SK-N-MC (cell line): ENCODE results near the gene DRD2.

ENCODE experiments used
- EZH2 ChIP-seq: fragments of 200-600 bp; sonication (generic); IDR thresholded peaks from one replicate; pipeline ENCODE4 v1.6.1; 2017; ENCODE audit warnings: antibody characterized with exemption
- POLR2AphosphoS5 ChIP-seq: IDR thresholded peaks from 2 replicates; pipeline ENCODE4 v1.6.1; 2012; ENCODE audit warnings: mild to moderate bottlenecking, low read depth, low read length, borderline replicate concordance

DNA sequence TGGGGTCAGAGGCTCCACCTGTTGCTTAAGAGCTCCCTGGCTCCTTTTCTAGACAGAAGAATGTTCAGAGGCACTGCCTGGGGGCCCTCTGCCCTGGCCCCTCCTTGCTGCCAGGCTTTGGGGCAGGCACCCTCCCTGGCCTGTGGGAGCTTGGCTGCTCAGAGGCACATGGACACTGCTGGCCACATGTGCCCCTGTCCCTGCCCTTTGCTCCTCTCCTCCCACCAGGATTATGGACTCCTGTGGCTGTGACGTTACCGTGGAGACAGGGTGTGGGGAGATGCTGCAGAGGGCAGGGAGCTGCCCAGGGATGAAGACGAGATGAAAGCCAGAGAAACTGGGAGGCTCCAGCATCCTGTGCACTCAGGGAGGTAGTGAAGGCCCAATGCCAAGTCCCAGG lies 14.7 kb downstream of the DRD2 start:
- TF ChIP-seq EZH2, result no peak
- TF ChIP-seq POLR2AphosphoS5, result no peak
